ENCODE data around the gene C9. TPM values are rescaled to one million over a fixed set of nuclear protein-coding genes. Genes with fewer than 3 reads are reported as not detected.
"Not testable (repeated sequence)": the region's sequence is repeated elsewhere in the genome, so short reads cannot be mapped to it uniquely, and the experiment has no call there.

The C9 gene
- total and polyA plus RNA-seq, 4 donors, result 128 to 3,238 (median 748) TPM

- 53% methylated on average over 1 of the region's 1 CpG for WGBS
- no peak overlapping the region for H3K4me3 ChIP-seq (ENCODE audit: low read depth in 1 of 3, low read length in 3 of 3)
- H3K36me3 ChIP-seq (ENCODE audit: control insufficient read depth in 4 of 4, insufficient read depth in 3 of 4, low read depth in 1 of 4, low read length in 3 of 4), result no peaks in the 10 kb centered on the region
- H3K27ac ChIP-seq (ENCODE audit: low read depth in 1 of 2, low read length in 2 of 2), result no peak overlapping the region
- no peak overlapping the region for H3K9ac ChIP-seq (ENCODE audit: low read depth in 1 of 2, low read length in 2 of 2)
- no peaks in the 10 kb centered on the region for H3K27me3 ChIP-seq (ENCODE audit: control insufficient read depth in 4 of 4, insufficient read depth in 4 of 4, low read length in 3 of 4)
- DNase-seq (ENCODE audit: low spot score), result no peak
- H3K4me1 ChIP-seq (ENCODE audit: control insufficient read depth in 4 of 4, insufficient read depth in 4 of 4, low read length in 3 of 4), result no peaks in the 10 kb centered on the region
- peak; percentile 36 to 40 for TF ChIP-seq JUND (IDR thresholded peaks at IDR 0.05)
- no peak for TF ChIP-seq ZBTB33 (IDR thresholded peaks at IDR 0.05)
- H3K9me3 ChIP-seq (ENCODE audit: control insufficient read depth in 4 of 4, low read length in 3 of 4), result no peaks in the 10 kb centered on the region
Measured at GRCh38 chr5:39411061-39411460, 46.8 kb upstream of the C9 start.

GRCh38 chr5:39409033-39409432 lies 44.7 kb upstream of the C9 start:
- Histone ChIP-seq H3K9me3 (ENCODE audit: control insufficient read depth in 4 of 4, low read length in 3 of 4) (no peaks in the 10 kb centered on the region), H3K27ac (ENCODE audit: low read depth in 1 of 2, low read length in 2 of 2) (no peak overlapping the region), H3K9ac (ENCODE audit: low read depth in 1 of 2, low read length in 2 of 2) (no peak overlapping the region), H3K27me3 (ENCODE audit: control insufficient read depth in 4 of 4, insufficient read depth in 4 of 4, low read length in 3 of 4) (no peaks in the 10 kb centered on the region), H3K36me3 (ENCODE audit: control insufficient read depth in 4 of 4, insufficient read depth in 3 of 4, low read depth in 1 of 4, low read length in 3 of 4) (no peaks in the 10 kb centered on the region), H3K4me3 (ENCODE audit: low read depth in 1 of 3, low read length in 3 of 3) (no peak overlapping the region), H3K4me1 (ENCODE audit: control insufficient read depth in 4 of 4, insufficient read depth in 4 of 4, low read length in 3 of 4) (no peaks in the 10 kb centered on the region)
- TF ChIP-seq JUND (IDR thresholded peaks at IDR 0.05), result no peak
- no peak for DNase-seq (ENCODE audit: low spot score)
- 74% methylated on average over 1 of the region's 1 CpG for WGBS

GRCh38 chr5:39405083-39405843 lies 41.0 kb upstream of the C9 start:
- Histone ChIP-seq H3K27ac (ENCODE audit: low read depth in 1 of 2, low read length in 2 of 2) (no peak overlapping the region), H3K36me3 (ENCODE audit: control insufficient read depth in 4 of 4, insufficient read depth in 3 of 4, low read depth in 1 of 4, low read length in 3 of 4) (no peaks in the 10 kb centered on the region), H3K9me3 (ENCODE audit: control insufficient read depth in 4 of 4, low read length in 3 of 4) (no peaks in the 10 kb centered on the region), H3K27me3 (ENCODE audit: control insufficient read depth in 4 of 4, insufficient read depth in 4 of 4, low read length in 3 of 4) (no peaks in the 10 kb centered on the region), H3K4me3 (ENCODE audit: low read depth in 1 of 3, low read length in 3 of 3) (no peak overlapping the region), H3K4me1 (ENCODE audit: control insufficient read depth in 4 of 4, insufficient read depth in 4 of 4, low read length in 3 of 4) (peaks cover 2 to 10% (median 5%) of the 10 kb centered on the region in 4 donors), H3K9ac (ENCODE audit: low read depth in 1 of 2, low read length in 2 of 2) (no peak overlapping the region)
- DNase-seq (ENCODE audit: low spot score), result no peak
- WGBS, result 72% methylated on average over 5 of the region's 5 CpGs
- TF ChIP-seq JUND (IDR thresholded peaks at IDR 0.05) (no peak), CTCF (IDR thresholded peaks at IDR 0.05; ENCODE audit: low read depth, low read length, missing input control) (no peak), GABPA (IDR thresholded peaks at IDR 0.05 in 1 of 2, conservative IDR thresholded peaks at IDR 0.05 in 1 of 2) (no peak), ATF3 (IDR thresholded peaks at IDR 0.05) (no peak)

GRCh38 chr5:39403761-39404160 lies 39.5 kb upstream of the C9 start:
- H3K9ac ChIP-seq (ENCODE audit: low read depth in 1 of 2, low read length in 2 of 2); H3K9me3 ChIP-seq (ENCODE audit: control insufficient read depth in 4 of 4, low read length in 3 of 4); DNase-seq (ENCODE audit: low spot score); H3K4me3 ChIP-seq (ENCODE audit: low read depth in 1 of 3, low read length in 3 of 3); H3K36me3 ChIP-seq (ENCODE audit: control insufficient read depth in 4 of 4, insufficient read depth in 3 of 4, low read depth in 1 of 4, low read length in 3 of 4); H3K27ac ChIP-seq (ENCODE audit: low read depth in 1 of 2, low read length in 2 of 2); H3K27me3 ChIP-seq (ENCODE audit: control insufficient read depth in 4 of 4, insufficient read depth in 4 of 4, low read length in 3 of 4); H3K4me1 ChIP-seq (ENCODE audit: control insufficient read depth in 4 of 4, insufficient read depth in 4 of 4, low read length in 3 of 4): not testable (repeated sequence)
- 89% methylated on average over 3 of the region's 3 CpGs for WGBS

- H3K36me3 ChIP-seq (ENCODE audit: control insufficient read depth in 4 of 4, insufficient read depth in 3 of 4, low read depth in 1 of 4, low read length in 3 of 4); H3K4me3 ChIP-seq (ENCODE audit: low read depth in 1 of 3, low read length in 3 of 3); DNase-seq (ENCODE audit: low spot score); H3K9me3 ChIP-seq (ENCODE audit: control insufficient read depth in 4 of 4, low read length in 3 of 4); H3K27ac ChIP-seq (ENCODE audit: low read depth in 1 of 2, low read length in 2 of 2); H3K27me3 ChIP-seq (ENCODE audit: control insufficient read depth in 4 of 4, insufficient read depth in 4 of 4, low read length in 3 of 4); H3K4me1 ChIP-seq (ENCODE audit: control insufficient read depth in 4 of 4, insufficient read depth in 4 of 4, low read length in 3 of 4); H3K9ac ChIP-seq (ENCODE audit: low read depth in 1 of 2, low read length in 2 of 2): not testable (repeated sequence)
Measured at GRCh38 chr5:39402140-39402539, 37.8 kb upstream of the C9 start.

All from liver (tissue), 9 donors.